ENCODE results near the gene NHLRC4. TPM values are rescaled to one million over a fixed set of nuclear protein-coding genes. Genes with fewer than 3 reads are reported as not detected.

Gene NHLRC4
- total and polyA plus RNA-seq, 8 donors: 0.35 to 1.4 (median 0.92) TPM; not detected in 3

DNA sequence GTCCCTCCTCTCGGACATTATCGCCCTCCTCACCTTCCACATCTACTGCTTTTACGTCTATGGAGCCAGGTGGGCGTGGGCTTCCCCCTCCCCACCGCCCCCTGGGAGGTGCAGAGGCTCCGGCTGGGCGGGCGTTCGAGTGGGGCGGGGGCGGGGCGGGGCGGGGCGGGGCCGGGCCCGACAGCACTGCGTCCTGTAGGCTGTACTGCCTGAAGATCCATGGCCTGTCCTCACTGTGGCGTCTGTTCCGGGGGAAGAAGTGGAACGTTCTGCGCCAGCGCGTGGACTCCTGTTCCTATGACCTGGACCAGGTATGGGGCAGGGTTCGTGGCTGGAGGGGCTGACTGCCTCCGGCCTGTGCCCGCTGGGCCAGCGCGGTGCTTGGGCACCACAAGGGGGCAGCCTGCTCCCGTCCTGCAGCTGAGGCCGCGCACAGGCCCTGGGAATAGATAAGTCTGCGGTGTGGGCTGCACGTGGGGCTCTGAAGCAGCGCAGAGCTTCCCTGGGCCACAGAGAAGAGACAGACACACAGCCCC, 12.1 kb downstream of the NHLRC4 start:
- H3K4me1 ChIP-seq: peaks cover 0 to 37% (median 35%) of the 10 kb centered on the region in 4 donors
- H3K36me3 ChIP-seq: peaks cover 11 to 56% (median 38%) of the 10 kb centered on the region in 4 donors
- peak overlapping the region in 3 of 4 donors; percentile 12 to 34 (median 32) for H3K4me3 ChIP-seq
- intact Hi-C loops (cut with DNase I; ENCODE audit: low total_unique reads): loop anchor here (10.0 kb wide), 1 partner anchor 76 kb away; no protein-coding TSS in a partner anchor
- TF ChIP-seq, protein P1, sequence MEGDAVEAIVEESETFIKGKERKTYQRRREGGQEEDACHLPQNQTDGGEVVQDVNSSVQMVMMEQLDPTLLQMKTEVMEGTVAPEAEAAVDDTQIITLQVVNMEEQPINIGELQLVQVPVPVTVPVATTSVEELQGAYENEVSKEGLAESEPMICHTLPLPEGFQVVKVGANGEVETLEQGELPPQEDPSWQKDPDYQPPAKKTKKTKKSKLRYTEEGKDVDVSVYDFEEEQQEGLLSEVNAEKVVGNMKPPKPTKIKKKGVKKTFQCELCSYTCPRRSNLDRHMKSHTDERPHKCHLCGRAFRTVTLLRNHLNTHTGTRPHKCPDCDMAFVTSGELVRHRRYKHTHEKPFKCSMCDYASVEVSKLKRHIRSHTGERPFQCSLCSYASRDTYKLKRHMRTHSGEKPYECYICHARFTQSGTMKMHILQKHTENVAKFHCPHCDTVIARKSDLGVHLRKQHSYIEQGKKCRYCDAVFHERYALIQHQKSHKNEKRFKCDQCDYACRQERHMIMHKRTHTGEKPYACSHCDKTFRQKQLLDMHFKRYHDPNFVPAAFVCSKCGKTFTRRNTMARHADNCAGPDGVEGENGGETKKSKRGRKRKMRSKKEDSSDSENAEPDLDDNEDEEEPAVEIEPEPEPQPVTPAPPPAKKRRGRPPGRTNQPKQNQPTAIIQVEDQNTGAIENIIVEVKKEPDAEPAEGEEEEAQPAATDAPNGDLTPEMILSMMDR (IDR thresholded peaks at IDR 0.05): peak in 5 of 7 experiments; percentile 55 to 86 (median 85)
- TF ChIP-seq POLR2A (IDR thresholded peaks at IDR 0.05) (no peak), POLR2AphosphoS5 (IDR thresholded peaks at IDR 0.05) (peak in 1 of 3 donors; percentile 69)
- no peak overlapping the region for H3K27ac ChIP-seq
- 13 to 34% (median 23%) methylated on average over 9 to 34 of the region's 34 CpGs for WGBS, 5 donors
- peak; percentile 85 to 90 for DNase-seq
- no peaks in the 10 kb centered on the region for H3K9me3 ChIP-seq
- H3K27me3 ChIP-seq: no peaks in the 10 kb centered on the region

DNA sequence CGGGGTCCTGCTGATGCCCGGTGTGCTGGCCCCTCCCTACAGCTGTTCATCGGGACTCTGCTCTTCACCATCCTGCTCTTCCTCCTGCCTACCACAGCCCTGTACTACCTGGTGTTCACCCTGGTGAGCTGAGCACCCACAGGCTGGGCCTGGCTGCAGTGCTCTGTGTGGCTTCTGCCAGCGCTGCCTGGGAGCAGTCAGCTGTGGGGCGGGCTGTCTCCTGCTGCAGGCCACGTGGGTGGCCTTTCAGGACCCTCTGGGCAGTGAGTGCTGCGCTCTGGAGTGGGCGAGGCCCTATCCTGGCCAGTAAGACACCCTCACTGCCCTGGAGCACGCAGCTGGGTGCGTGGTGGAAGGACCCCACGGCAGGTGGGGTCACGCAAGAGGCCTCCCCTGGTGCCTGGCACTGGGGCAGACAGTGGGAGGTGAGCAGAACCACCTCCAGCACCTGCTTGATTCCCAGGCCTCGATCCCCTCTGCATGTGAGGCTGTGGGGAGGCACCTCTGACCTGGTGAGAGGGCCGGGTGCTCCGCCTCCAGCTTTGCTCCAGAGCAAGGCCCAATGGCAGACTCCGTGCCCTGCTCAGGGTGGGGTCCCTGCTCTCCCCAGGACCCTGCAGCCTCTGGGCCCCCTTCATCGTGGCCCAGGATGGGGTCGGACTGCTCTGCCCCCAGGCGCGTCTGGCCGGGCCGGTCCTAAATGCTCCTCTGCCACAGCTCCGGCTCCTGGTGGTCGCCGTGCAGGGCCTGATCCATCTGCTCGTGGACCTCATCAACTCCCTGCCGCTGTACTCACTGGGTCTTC, 13.5 kb downstream of the NHLRC4 start:
- TF ChIP-seq EP300 (IDR thresholded peaks at IDR 0.05): no peak
- TF ChIP-seq POLR2A (IDR thresholded peaks at IDR 0.05): no peak
- TF ChIP-seq, protein P1 (IDR thresholded peaks at IDR 0.05): no peak
- TF ChIP-seq POLR2AphosphoS5 (IDR thresholded peaks at IDR 0.05): no peak
- intact Hi-C loops (cut with DNase I; ENCODE audit: low total_unique reads): no loop called here
- H3K36me3 ChIP-seq: peaks cover 0 to 42% (median 24%) of the 10 kb centered on the region in 4 donors
- no peak for DNase-seq
- peaks cover 0 to 2% (median 0%) of the 10 kb centered on the region in 3 donors for H3K27me3 ChIP-seq
- no peak overlapping the region for H3K27ac ChIP-seq
- no peak overlapping the region for H3K4me3 ChIP-seq
- H3K9me3 ChIP-seq: no peaks in the 10 kb centered on the region
- WGBS, 5 donors: 87 to 96% (median 90%) methylated on average over 16 to 27 of the region's 27 CpGs
- H3K4me1 ChIP-seq: peaks cover under 1 to 42% (median 33%) of the 10 kb centered on the region in 4 donors

DNA sequence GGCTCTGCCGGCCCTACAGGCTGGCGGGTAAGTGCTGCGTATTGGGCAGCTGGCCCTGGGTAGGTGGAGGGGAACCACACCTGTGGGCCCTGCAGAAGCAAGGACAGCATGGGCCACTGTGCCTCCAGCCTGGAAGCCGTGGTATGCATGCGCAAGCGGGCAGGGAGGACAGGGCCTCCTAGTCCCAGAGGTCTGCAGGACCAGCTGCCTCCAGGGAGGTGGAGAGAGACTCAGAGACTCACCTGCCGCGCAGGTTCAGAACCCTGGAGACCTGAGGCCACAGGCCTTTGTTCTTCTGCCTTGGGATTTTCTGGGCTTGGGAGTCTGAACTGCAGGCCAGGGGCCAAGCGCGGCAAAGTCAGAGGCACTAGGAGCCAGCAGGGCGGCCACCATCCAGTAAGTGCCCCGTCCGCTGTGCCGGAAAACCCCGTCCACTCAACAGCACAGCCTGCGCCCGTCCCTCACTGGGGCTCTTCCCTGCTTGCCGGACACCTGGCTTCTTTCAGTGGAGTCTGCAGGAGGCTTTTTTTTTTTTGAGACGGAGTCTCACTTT, 14.2 kb downstream of the NHLRC4 start:
- H3K4me1 ChIP-seq: peaks cover 6 to 43% (median 35%) of the 10 kb centered on the region in 4 donors
- H3K27ac ChIP-seq: no peak overlapping the region
- TF ChIP-seq, protein P1 (IDR thresholded peaks at IDR 0.05): no peak
- TF ChIP-seq EP300 (IDR thresholded peaks at IDR 0.05) (no peak), POLR2AphosphoS5 (IDR thresholded peaks at IDR 0.05) (no peak), POLR2A (IDR thresholded peaks at IDR 0.05) (no peak)
- H3K9me3 ChIP-seq: no peaks in the 10 kb centered on the region
- peaks cover 0 to 35% (median 17%) of the 10 kb centered on the region in 4 donors for H3K36me3 ChIP-seq
- intact Hi-C loops (cut with DNase I; ENCODE audit: low total_unique reads): no loop called here
- peaks cover 0 to 9% (median 0%) of the 10 kb centered on the region in 3 donors for H3K27me3 ChIP-seq
- no peak for DNase-seq
- H3K4me3 ChIP-seq: no peak overlapping the region
- WGBS, 5 donors: 93 to 100% (median 95%) methylated on average over 18 to 19 of the region's 19 CpGs

DNA sequence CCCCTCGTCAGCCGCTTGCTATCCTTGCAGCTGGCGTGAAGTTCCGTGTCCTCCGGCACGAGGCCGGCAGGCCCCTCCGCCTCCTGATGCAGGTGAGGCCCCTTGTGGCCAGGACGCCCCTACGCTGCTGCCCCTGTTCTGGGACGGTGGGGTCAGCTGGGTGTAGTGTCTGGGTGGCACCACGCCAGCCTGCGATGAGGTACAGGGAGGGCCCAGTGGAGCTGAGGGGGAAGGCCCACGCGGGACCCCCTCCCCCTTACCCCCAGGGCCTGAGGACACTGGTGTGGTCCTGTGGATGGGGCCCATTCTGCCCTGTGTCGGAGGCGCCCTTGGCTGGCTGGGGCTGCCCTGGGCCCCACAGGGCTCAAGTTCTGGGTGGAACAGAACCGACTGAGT, 15.4 kb downstream of the NHLRC4 start:
- H3K4me3 ChIP-seq: no peak overlapping the region
- TF ChIP-seq, protein P1 (IDR thresholded peaks at IDR 0.05): no peak
- TF ChIP-seq POLR2A (IDR thresholded peaks at IDR 0.05) (no peak), POLR2AphosphoS5 (IDR thresholded peaks at IDR 0.05) (no peak), EP300 (IDR thresholded peaks at IDR 0.05) (no peak)
- 82 to 92% (median 89%) methylated on average over 13 to 18 of the region's 18 CpGs for WGBS, 5 donors
- H3K4me1 ChIP-seq: peaks cover 8 to 44% (median 34%) of the 10 kb centered on the region in 4 donors
- H3K36me3 ChIP-seq: peaks cover 0 to 29% (median 14%) of the 10 kb centered on the region in 4 donors
- intact Hi-C loops (cut with DNase I; ENCODE audit: low total_unique reads): no loop called here
- peak overlapping the region in 1 of 5 donors; percentile 58 for H3K27ac ChIP-seq
- H3K9me3 ChIP-seq: no peaks in the 10 kb centered on the region
- peaks cover 0 to 11% (median 0%) of the 10 kb centered on the region in 3 donors for H3K27me3 ChIP-seq
- no peak for DNase-seq

Measured in stomach (tissue), 9 donors.